Caco-2 (cell line): ENCODE measurements around the gene SHC3. TPM values are rescaled to one million over a fixed set of nuclear protein-coding genes. Genes with fewer than 3 reads are reported as not detected.

Experiments used
- BruUV-seq: library from RNA; stranded (reverse); fragments of 400-500 nt; replicated peaks from 2 replicates; lab custom pipeline; 2021; lab: Mats Ljungman, UMichigan
- CTCF ChIA-PET: fragments of 300-600 bp; sonication (Branson Sonifier 250); formaldehyde crosslinking; loops from one replicate; lab custom pipeline; 2022; ENCODE audit warnings: antibody characterized with exemption; lab: Charles Lee
- POLR2A ChIA-PET: fragments of 300-600 bp; sonication (Branson Sonifier 250); formaldehyde crosslinking; loops from one replicate; lab custom pipeline; 2022; ENCODE audit warnings: antibody characterized with exemption; lab: Charles Lee
- DNase-seq, 2 experiments: peaks; one replicate each; pipeline versions ENCODE4 v3.0.0 to v3.0.0-alpha.2; 2020 to 2022
- H3K27me3 ChIP-seq: replicated peaks from 2 replicates; pipeline ENCODE4 v1.6.0; 2011; ENCODE audit warnings: low read length; ENCODE audit not compliant: control insufficient read depth, insufficient read depth
- H3K36me3 ChIP-seq: 2 replicates; pipeline ENCODE4 v1.5.1; 2011; ENCODE audit warnings: low read length; ENCODE audit not compliant: control insufficient read depth, insufficient read depth
- H3K4me1 ChIP-seq: fragments of 250-450 bp; sonication (Bioruptor Pico); 2 replicates; pipeline ENCODE4 v1.5.1; 2020; ENCODE audit warnings: mild to moderate bottlenecking
- H3K4me3 ChIP-seq: 2 replicates; pipeline ENCODE4 v1.5.1; 2011; ENCODE audit warnings: low read depth, mild to moderate bottlenecking, control low read depth, low read length
- H3K9me3 ChIP-seq: fragments of 250-450 bp; sonication (Bioruptor Pico); 2 replicates; pipeline ENCODE4 v1.5.1; 2020; ENCODE audit warnings: mild to moderate bottlenecking, moderate library complexity
- H3K27ac Mint-ChIP-seq: one replicate; pipeline ENCODE4 v1.8.0; 2022; ENCODE audit warnings: mixed read lengths; ENCODE audit not compliant: unreplicated experiment
- H3K27me3 Mint-ChIP-seq: one replicate; pipeline ENCODE4 v1.8.0; 2022; ENCODE audit warnings: mixed read lengths; ENCODE audit not compliant: insufficient read depth, unreplicated experiment
- H3K36me3 Mint-ChIP-seq: one replicate; pipeline ENCODE4 v1.8.0; 2022; ENCODE audit warnings: mild to moderate bottlenecking, mixed read lengths; ENCODE audit not compliant: insufficient read depth, unreplicated experiment
- H3K4me1 Mint-ChIP-seq: one replicate; pipeline ENCODE4 v1.8.0; 2022; ENCODE audit warnings: low read depth, mixed read lengths; ENCODE audit not compliant: unreplicated experiment
- H3K4me3 Mint-ChIP-seq: one replicate; pipeline ENCODE4 v1.8.0; 2022; ENCODE audit warnings: mild to moderate bottlenecking, moderate library complexity, mixed read lengths; ENCODE audit not compliant: unreplicated experiment
- H3K9me3 Mint-ChIP-seq: one replicate; pipeline ENCODE4 v1.8.0; 2022; ENCODE audit warnings: mixed read lengths; ENCODE audit not compliant: unreplicated experiment
- CTCF ChIP-seq, 2 experiments: fragments of 200-600 bp in 1 of 2; IDR thresholded peaks; 1 replicate in 1 of 2; 2 replicates in 1 of 2; pipeline versions ENCODE4 v1.5.1 to v1.8.0; 2011 to 2022; ENCODE audit warnings: antibody characterized with exemption in 1 of 2, control low read depth in 1 of 2, inconsistent platforms in 1 of 2, low read depth in 1 of 2, low read length in 1 of 2, mild to moderate bottlenecking in 1 of 2, moderate library complexity in 1 of 2; ENCODE audit not compliant: insufficient read depth in 1 of 2, severe bottlenecking in 1 of 2, unreplicated experiment in 1 of 2
- intact Hi-C: fragments of 100-400 bp; cut with micrococcal nuclease; formaldehyde crosslinking; loops from one replicate; pipeline ENCODE4 v1.10.0; 2022; ENCODE audit not compliant: unreplicated experiment
- total RNA-seq: library from RNA; stranded (reverse); gene quantifications from 2 replicates; pipeline ENCODE4 v1.2.3, GENCODE V29; 2022

SHC3 gene
- total RNA-seq, 1 experiment from 2014 or later: 0.20 TPM

- Histone ChIP-seq H3K36me3 (no peaks in the 10 kb centered on the region), H3K27me3 (no peaks in the 10 kb centered on the region), H3K4me1 (no peaks in the 10 kb centered on the region), H3K4me3 (no peak overlapping the region), H3K9me3 (no peaks in the 10 kb centered on the region)
- Mint-ChIP-seq H3K27me3 (no peaks in the 10 kb centered on the region), H3K36me3 (no peaks in the 10 kb centered on the region), H3K4me3 (no peak overlapping the region), H3K27ac (no peak overlapping the region), H3K4me1 (no peaks in the 10 kb centered on the region), H3K9me3 (no peaks in the 10 kb centered on the region)
- DNase-seq: no peak
- intact Hi-C loops: no loop called here
- TF ChIP-seq CTCF (IDR thresholded peaks at IDR 0.05; ENCODE audit: insufficient read depth in 1 of 2, low read depth in 1 of 2, low read length in 1 of 2, severe bottlenecking in 1 of 2, unreplicated experiment in 1 of 2): no peak
- no TSS peak for BruUV-seq
- POLR2A ChIA-PET: no interaction called here
- CTCF ChIA-PET: no interaction called here
Observed at GRCh38 chr9:89042984-89043383, 135.6 kb downstream of the SHC3 start.

- no peak for DNase-seq
- Mint-ChIP-seq H3K4me3 (no peak overlapping the region), H3K27me3 (no peaks in the 10 kb centered on the region), H3K9me3 (no peaks in the 10 kb centered on the region), H3K4me1 (no peaks in the 10 kb centered on the region), H3K36me3 (no peaks in the 10 kb centered on the region), H3K27ac (no peak overlapping the region)
- Histone ChIP-seq H3K36me3 (no peaks in the 10 kb centered on the region), H3K9me3 (no peaks in the 10 kb centered on the region), H3K27me3 (no peaks in the 10 kb centered on the region), H3K4me1 (no peaks in the 10 kb centered on the region), H3K4me3 (no peak overlapping the region)
- no TSS peak for BruUV-seq
- ChIA-PET POLR2A (no interaction called here), CTCF (no interaction called here)
- intact Hi-C loops: no loop called here
- no peak for TF ChIP-seq CTCF (IDR thresholded peaks at IDR 0.05; ENCODE audit: insufficient read depth in 1 of 2, low read depth in 1 of 2, low read length in 1 of 2, severe bottlenecking in 1 of 2, unreplicated experiment in 1 of 2)
Observed at GRCh38 chr9:89039664-89040063, 139.0 kb downstream of the SHC3 start.

GRCh38 chr9:89039104-89039465, 139.5 kb downstream of the SHC3 start:
- Histone ChIP-seq H3K36me3 (no peaks in the 10 kb centered on the region), H3K4me3 (no peak overlapping the region), H3K27me3 (no peaks in the 10 kb centered on the region), H3K4me1 (no peaks in the 10 kb centered on the region), H3K9me3 (no peaks in the 10 kb centered on the region)
- intact Hi-C loops: no loop called here
- no peaks in the 10 kb centered on the region for H3K4me1 Mint-ChIP-seq
- no TSS peak for BruUV-seq
- H3K9me3 Mint-ChIP-seq: no peaks in the 10 kb centered on the region
- no peak overlapping the region for H3K4me3 Mint-ChIP-seq
- no peaks in the 10 kb centered on the region for H3K27me3 Mint-ChIP-seq
- TF ChIP-seq CTCF (IDR thresholded peaks at IDR 0.05; ENCODE audit: insufficient read depth in 1 of 2, low read depth in 1 of 2, low read length in 1 of 2, severe bottlenecking in 1 of 2, unreplicated experiment in 1 of 2): no peak
- ChIA-PET POLR2A (no interaction called here), CTCF (no interaction called here)
- H3K27ac Mint-ChIP-seq: no peak overlapping the region
- no peaks in the 10 kb centered on the region for H3K36me3 Mint-ChIP-seq
- DNase-seq: no peak
